BE2C (cell line): ENCODE data around the gene TEPSIN.

Experiments
- DNase-seq: peaks from one replicate; pipeline ENCODE4 v3.0.0-alpha.2; 2020
- H3K27me3 ChIP-seq: fragments of 250-450 bp; sonication (Bioruptor Pico); 2 replicates; pipeline ENCODE4 v1.5.1; 2020; ENCODE audit warnings: mild to moderate bottlenecking
- H3K36me3 ChIP-seq: fragments of 250-450 bp; sonication (Bioruptor Pico); 2 replicates; pipeline ENCODE4 v1.5.1; 2020; ENCODE audit warnings: mild to moderate bottlenecking
- H3K4me1 ChIP-seq: fragments of 250-450 bp; sonication (Bioruptor Pico); 2 replicates; pipeline ENCODE4 v1.5.1; 2020
- H3K4me3 ChIP-seq: 2 replicates; pipeline ENCODE4 v1.5.1; 2011; ENCODE audit warnings: low read depth, low read length
- H3K9me3 ChIP-seq: fragments of 250-450 bp; sonication (Bioruptor Pico); 2 replicates; pipeline ENCODE4 v1.5.1; 2020
- TF ChIP-seq, protein P1 (sequence below): IDR thresholded peaks from 2 replicates; pipeline ENCODE4 v1.5.1; 2012; ENCODE audit warnings: mild to moderate bottlenecking, low read depth, low read length

The TEPSIN gene

GRCh38 chr17:81245665-81246342 lies 6.9 kb upstream of the TEPSIN start:
- Histone ChIP-seq H3K9me3 (no peaks in the 10 kb centered on the region), H3K36me3 (peaks cover 11% of the 10 kb centered on the region)

DNA sequence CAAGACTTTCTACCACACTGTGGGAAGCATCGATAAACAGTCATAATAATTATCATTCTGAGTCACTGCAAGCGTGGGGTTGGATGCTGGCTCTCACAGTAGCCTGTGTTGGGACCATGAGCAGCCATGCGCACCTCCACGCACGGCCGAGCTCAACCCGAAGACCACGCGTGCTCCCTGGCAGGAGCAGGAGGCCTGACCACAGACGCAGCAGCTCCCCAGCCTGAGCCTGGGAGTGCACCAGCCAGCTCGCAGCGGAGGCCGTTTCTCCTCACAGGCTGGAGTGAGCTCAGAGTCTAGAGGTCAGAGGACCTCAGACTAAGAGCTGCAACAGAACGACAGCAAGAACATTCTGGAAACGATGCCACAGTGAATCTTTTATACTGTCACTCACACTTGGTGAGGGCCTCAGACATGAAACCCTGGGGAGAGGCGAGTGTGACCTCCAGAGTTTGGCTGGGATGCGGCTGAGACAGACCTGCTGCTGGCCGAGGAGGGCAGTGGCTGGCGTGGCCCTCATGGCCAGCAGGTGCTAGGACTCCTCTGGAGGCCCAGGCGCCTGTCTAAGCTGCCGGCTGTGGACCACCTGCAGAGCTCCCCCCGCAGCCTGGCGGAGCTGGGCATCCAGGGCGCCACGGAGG lies 6.3 kb upstream of the TEPSIN start:
- no peak overlapping the region for H3K4me3 ChIP-seq

More at GRCh38 chr17:81245665-81246342, 6.9 kb upstream of the TEPSIN start:
- Histone ChIP-seq H3K27me3 (no peaks in the 10 kb centered on the region), H3K4me1 (peaks cover 24% of the 10 kb centered on the region), H3K4me3 (no peak overlapping the region)
- DNase-seq, result peak; percentile 27
- TF ChIP-seq, protein P1, sequence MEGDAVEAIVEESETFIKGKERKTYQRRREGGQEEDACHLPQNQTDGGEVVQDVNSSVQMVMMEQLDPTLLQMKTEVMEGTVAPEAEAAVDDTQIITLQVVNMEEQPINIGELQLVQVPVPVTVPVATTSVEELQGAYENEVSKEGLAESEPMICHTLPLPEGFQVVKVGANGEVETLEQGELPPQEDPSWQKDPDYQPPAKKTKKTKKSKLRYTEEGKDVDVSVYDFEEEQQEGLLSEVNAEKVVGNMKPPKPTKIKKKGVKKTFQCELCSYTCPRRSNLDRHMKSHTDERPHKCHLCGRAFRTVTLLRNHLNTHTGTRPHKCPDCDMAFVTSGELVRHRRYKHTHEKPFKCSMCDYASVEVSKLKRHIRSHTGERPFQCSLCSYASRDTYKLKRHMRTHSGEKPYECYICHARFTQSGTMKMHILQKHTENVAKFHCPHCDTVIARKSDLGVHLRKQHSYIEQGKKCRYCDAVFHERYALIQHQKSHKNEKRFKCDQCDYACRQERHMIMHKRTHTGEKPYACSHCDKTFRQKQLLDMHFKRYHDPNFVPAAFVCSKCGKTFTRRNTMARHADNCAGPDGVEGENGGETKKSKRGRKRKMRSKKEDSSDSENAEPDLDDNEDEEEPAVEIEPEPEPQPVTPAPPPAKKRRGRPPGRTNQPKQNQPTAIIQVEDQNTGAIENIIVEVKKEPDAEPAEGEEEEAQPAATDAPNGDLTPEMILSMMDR, result no peak

GRCh38 chr17:81244358-81245023 lies 5.6 kb upstream of the TEPSIN start:
- Histone ChIP-seq H3K9me3 (no peaks in the 10 kb centered on the region), H3K36me3 (peaks cover 13% of the 10 kb centered on the region), H3K4me3 (no peak overlapping the region), H3K4me1 (peaks cover 20% of the 10 kb centered on the region), H3K27me3 (no peaks in the 10 kb centered on the region)
- TF ChIP-seq, protein P1, result peak; percentile 14; the same call in 1 of the 2 replicates
- peak; percentile 50 for DNase-seq

More for the DNA sequence above, 6.3 kb upstream of the TEPSIN start:
- Histone ChIP-seq H3K27me3 (no peaks in the 10 kb centered on the region), H3K4me1 (peaks cover 20% of the 10 kb centered on the region), H3K9me3 (no peaks in the 10 kb centered on the region), H3K36me3 (peaks cover 13% of the 10 kb centered on the region)
- DNase-seq, result peak; percentile 42
- TF ChIP-seq, protein P1, result no peak

GRCh38 chr17:81243333-81243664 lies 4.4 kb upstream of the TEPSIN start:
- H3K9me3 ChIP-seq, result no peaks in the 10 kb centered on the region
- no peak overlapping the region for H3K4me3 ChIP-seq
- peaks cover 20% of the 10 kb centered on the region for H3K4me1 ChIP-seq
- H3K27me3 ChIP-seq, result no peaks in the 10 kb centered on the region
- DNase-seq, result no peak
- peaks cover 13% of the 10 kb centered on the region for H3K36me3 ChIP-seq
- TF ChIP-seq, protein P1, result no peak

DNA sequence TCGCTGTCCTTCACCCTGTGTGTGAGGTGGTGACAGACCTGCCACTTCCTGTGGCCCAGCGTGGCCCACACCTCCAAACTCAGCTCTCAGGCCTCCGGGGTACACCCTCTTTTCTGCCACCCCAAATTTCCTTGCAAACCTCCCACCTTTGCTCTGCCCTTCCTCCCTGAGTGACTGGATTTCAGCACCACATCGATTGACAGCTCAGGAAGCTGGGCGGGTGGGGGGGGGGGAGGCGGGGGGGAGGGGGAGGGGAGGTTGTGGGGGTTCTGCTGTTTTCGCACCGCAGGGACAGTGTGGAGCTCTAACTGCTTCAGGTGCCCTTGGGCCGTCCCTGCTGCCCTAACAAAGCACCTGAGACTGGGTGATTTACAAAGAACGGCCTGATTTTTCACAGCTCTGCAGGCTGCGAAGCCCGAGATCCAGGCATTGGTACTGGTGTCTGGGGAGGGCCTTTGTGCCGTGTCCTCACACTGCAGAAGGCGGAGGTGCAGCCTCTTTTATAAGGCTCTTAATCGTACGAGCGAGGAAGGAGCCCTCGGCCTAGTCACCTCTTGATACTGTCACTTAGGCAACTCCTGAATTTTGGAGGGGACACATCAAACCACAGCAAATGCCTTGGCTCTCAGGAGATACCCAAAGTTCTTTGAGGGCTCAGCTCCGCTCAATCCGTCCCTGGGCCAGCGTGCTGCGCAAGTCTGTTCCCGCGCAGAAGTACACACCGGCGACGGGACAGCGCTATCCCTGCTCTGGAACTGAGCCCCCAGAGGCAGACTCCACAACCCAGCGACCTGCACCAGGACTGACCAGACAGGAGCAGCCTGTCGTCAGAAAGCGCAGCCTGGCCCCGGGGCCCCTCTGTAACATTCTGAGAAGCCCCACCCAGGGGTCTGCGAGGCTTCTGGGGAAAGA lies 3.8 kb upstream of the TEPSIN start:
- Histone ChIP-seq H3K4me3 (no peak overlapping the region), H3K27me3 (no peaks in the 10 kb centered on the region), H3K36me3 (peaks cover 13% of the 10 kb centered on the region), H3K4me1 (peaks cover 20% of the 10 kb centered on the region), H3K9me3 (no peaks in the 10 kb centered on the region)
- TF ChIP-seq, protein P1, result no peak
- DNase-seq, result no peak
